HepG2 (cell line): Measurements from ENCODE around the gene MVB12A. TPM values are rescaled to one million over a fixed set of nuclear protein-coding genes. Genes with fewer than 3 reads are reported as not detected.

Experiments
- ATAC-seq: fragments of 200-7000 bp; cut with Tn5 transposase; 3 replicates; pipeline ENCODE4 v1.9.1; 2020; ENCODE audit warnings: mild to moderate bottlenecking, moderate library complexity
- BruUV-seq: library from RNA; stranded (reverse); fragments of 400-500 nt; replicated peaks from 2 replicates; lab custom pipeline; 2021; lab: Mats Ljungman, UMichigan
- CTCF ChIA-PET: fragments of 300-600 bp; formaldehyde crosslinking; extraction: SDS; loops from one replicate; lab custom pipeline; 2021; ENCODE audit warnings: low total read pairs, inconsistent platforms, low intra/inter-chr PET ratio; lab: Yijun Ruan, JAX
- POLR2A ChIA-PET: fragments of 350-600 bp; sonication (Branson Sonifier 250); formaldehyde crosslinking; loops from one replicate; lab custom pipeline; 2020; ENCODE audit warnings: antibody characterized with exemption, inconsistent platforms; lab: Yijun Ruan, JAX
- DNase-seq: peaks from one replicate; pipeline ENCODE4 v3.0.0-alpha.2; 2015; ENCODE audit warnings: low spot score
- FAIRE-seq: peaks from 3 replicates; lab custom pipeline; 2011; peaks lifted over from hg19 to GRCh38; lab: Jason Lieb, UNC
- H2AFZ ChIP-seq: one replicate; pipeline ENCODE4 v1.6.1; 2011; ENCODE audit warnings: low read length, inconsistent platforms
- H3K27ac ChIP-seq: fragments of 300-600 bp; 3 replicates; pipeline ENCODE4 v1.8.0; 2011; ENCODE audit warnings: mixed run types, mild to moderate bottlenecking, mixed read lengths, low read length, inconsistent platforms; ENCODE audit not compliant: insufficient read depth; ENCODE audit errors: extremely low read length
- H3K27me3 ChIP-seq, 2 experiments: fragments of 200-600 bp in 1 of 2; 2 replicates in 1 of 2; 3 replicates in 1 of 2; pipeline versions ENCODE4 v1.6.0 to v1.8.0; 2011; ENCODE audit warnings: low read length in 2 of 2, mild to moderate bottlenecking in 2 of 2, moderate library complexity in 2 of 2, inconsistent platforms in 1 of 2; ENCODE audit not compliant: insufficient read depth in 2 of 2, control insufficient read depth in 1 of 2
- H3K36me3 ChIP-seq, 2 experiments: fragments of 200-600 bp in 1 of 2; replicated peaks in 1 of 2; 2 replicates in 1 of 2; 3 replicates in 1 of 2; pipeline versions ENCODE4 v1.5.1 to v1.8.0; 2011; ENCODE audit warnings: low read length in 2 of 2, inconsistent platforms in 1 of 2; ENCODE audit not compliant: insufficient read depth in 2 of 2, control insufficient read depth in 1 of 2
- H3K4me1 ChIP-seq: 2 replicates; pipeline ENCODE4 v1.5.1; 2012; ENCODE audit warnings: low read length, inconsistent platforms; ENCODE audit not compliant: insufficient read depth
- H3K4me2 ChIP-seq: 2 replicates; pipeline ENCODE4 v1.6.0; 2011; ENCODE audit warnings: low read depth, low read length, inconsistent platforms
- H3K4me3 ChIP-seq, 3 experiments: fragments of 200-600 bp in 1 of 3; sonication (generic), shearing (Covaris generic) in 1 of 3; replicated peaks in 1 of 3; 2 replicates each; pipeline ENCODE4 v1.5.1; 2011 to 2016; ENCODE audit warnings: low read length in 3 of 3, inconsistent platforms in 2 of 3, low read depth in 2 of 3, mild to moderate bottlenecking in 2 of 3, control low read depth in 1 of 3, mixed read lengths in 1 of 3; ENCODE audit not compliant: insufficient read depth in 1 of 3
- H3K79me2 ChIP-seq: one replicate; pipeline ENCODE4 v1.6.1; 2011; ENCODE audit warnings: low read length, inconsistent platforms; ENCODE audit not compliant: insufficient read depth
- H3K9ac ChIP-seq: 2 replicates; pipeline ENCODE4 v1.6.0; 2011; ENCODE audit warnings: mild to moderate bottlenecking, low read depth, low read length, inconsistent platforms; ENCODE audit not compliant: insufficient read depth
- H3K9me3 ChIP-seq: 2 replicates; pipeline ENCODE4 v1.5.1; 2012; ENCODE audit warnings: mild to moderate bottlenecking, low read length
- H4K20me1 ChIP-seq: 2 replicates; pipeline ENCODE4 v1.6.0; 2011; ENCODE audit warnings: inconsistent platforms, mild to moderate bottlenecking, low read length, moderate library complexity; ENCODE audit not compliant: insufficient read depth
- FLYWCH1 ChIP-seq: sonication (generic); formaldehyde crosslinking; IDR thresholded peaks from 2 replicates; pipeline ENCODE4 v1.8.1; 2023; ENCODE audit warnings: mild to moderate bottlenecking, missing genetic modification reagents
- HNRNPH1 ChIP-seq: fragments of 200-400 bp; formaldehyde crosslinking; optimal IDR thresholded peaks from 2 replicates; pipeline ENCODE3; 2017; ENCODE audit warnings: mild to moderate bottlenecking, low read depth, low read length
- MAZ ChIP-seq, 2 experiments: sonication (generic) in 1 of 2; formaldehyde crosslinking in 1 of 2; IDR thresholded peaks; 2 replicates each; pipeline versions ENCODE4 v1.5.0 to v1.6.1; 2012 to 2020; ENCODE audit warnings: low read depth in 2 of 2, mild to moderate bottlenecking in 2 of 2, borderline replicate concordance in 1 of 2, improper control_type of control experiment in 1 of 2, low read length in 1 of 2, missing genetic modification reagents in 1 of 2, moderate library complexity in 1 of 2
- NR2F1 ChIP-seq, 2 experiments: fragments of 450-650 bp in 1 of 2; formaldehyde crosslinking in 1 of 2; IDR thresholded peaks; 2 replicates each; pipeline versions ENCODE4 v1.5.0 to v1.6.1; 2016 to 2020; ENCODE audit warnings: mild to moderate bottlenecking in 1 of 2, missing compliant biosample characterization in 1 of 2, missing genetic modification reagents in 1 of 2, moderate library complexity in 1 of 2
- PATZ1 ChIP-seq: sonication (generic); formaldehyde crosslinking; IDR thresholded peaks from 2 replicates; pipeline ENCODE4 v1.4.0; 2020; ENCODE audit warnings: missing genetic modification reagents
- PHF20 ChIP-seq: sonication (generic); formaldehyde crosslinking; IDR thresholded peaks from 2 replicates; pipeline ENCODE4 v1.5.0; 2020; ENCODE audit warnings: mild to moderate bottlenecking, missing genetic modification reagents
- PLRG1 ChIP-seq: fragments of 450-650 bp; conservative IDR thresholded peaks from 2 replicates; pipeline ENCODE4 v1.6.1; 2016
- SIX4 ChIP-seq: sonication (generic); formaldehyde crosslinking; IDR thresholded peaks from 2 replicates; pipeline ENCODE4 v1.4.0; 2020; ENCODE audit warnings: missing genetic modification reagents
- SYNCRIP ChIP-seq: fragments of 200-400 bp; formaldehyde crosslinking; IDR thresholded peaks from 2 replicates; pipeline ENCODE4 v1.6.1; 2018; ENCODE audit warnings: mild to moderate bottlenecking, low read depth, low read length; ENCODE audit not compliant: insufficient read depth
- TARDBP ChIP-seq: sonication (generic); formaldehyde crosslinking; IDR thresholded peaks from 2 replicates; pipeline ENCODE4 v1.8.0; 2022; ENCODE audit warnings: mild to moderate bottlenecking, missing genetic modification reagents
- TCF7 ChIP-seq: sonication (generic); IDR thresholded peaks from 2 replicates; pipeline ENCODE4 v1.6.1; 2016; ENCODE audit warnings: antibody characterized with exemption, low read depth
- WIZ ChIP-seq: sonication (generic); formaldehyde crosslinking; IDR thresholded peaks from 2 replicates; pipeline ENCODE4 v1.5.1; 2020; ENCODE audit warnings: mild to moderate bottlenecking, missing genetic modification reagents
- ZNF766 ChIP-seq: sonication (generic); formaldehyde crosslinking; IDR thresholded peaks from 2 replicates; pipeline ENCODE4 v1.5.0; 2020; ENCODE audit warnings: missing genetic modification reagents, borderline replicate concordance
- WGBS: methylation state at CpG from one replicate; pipeline ENCODE4 v1.1.6; 2017; ENCODE audit warnings: low lambda C conversion rate; 5-methylcytosine and 5-hydroxymethylcytosine counted together
- in situ Hi-C: cut with HindIII; loops from 2 replicates; pipeline ENCODE4 v1.10.0; 2017; ENCODE audit warnings: low pct_unique_long_range_greater_than_20kb; ENCODE audit not compliant: extremely low pct_ligation_motif_present
- intact Hi-C: fragments of 100-400 bp; cut with micrococcal nuclease; formaldehyde crosslinking; loops from one replicate; pipeline ENCODE4 v1.10.0; 2022; ENCODE audit not compliant: unreplicated experiment
- polyA plus RNA-seq, 8 experiments: library from polyadenylated mRNA; depleted of rRNA in 3 of 8; stranded (reverse) in 7 of 8; unstranded in 1 of 8; fragments of >200 nt; fragmentation: Illumina TruSeq in 4 of 8; extraction: Trizol in 4 of 8; gene quantifications; 2 replicates each; pipeline versions ENCODE4 v1.2.1 to v1.2.3, GENCODE V29; 2011 to 2016; ENCODE audit warnings: low read depth in 4 of 8, missing spikeins in 1 of 8, mixed read lengths in 1 of 8; ENCODE audit not compliant: insufficient read depth in 1 of 8
- total RNA-seq, 5 experiments: library from RNA; depleted of rRNA; stranded (reverse); fragments of >200 nt; fragmentation: Illumina TruSeq; extraction: Trizol; gene quantifications; 2 replicates each; pipeline ENCODE4 v1.2.3, GENCODE V29; 2016; ENCODE audit warnings: low read depth in 1 of 5
- TF ChIP-seq, protein P1 (sequence below): sonication (generic); formaldehyde crosslinking; IDR thresholded peaks from 2 replicates; pipeline ENCODE4 v1.9.0; 2021; ENCODE audit warnings: missing genetic modification reagents, borderline replicate concordance
- TF ChIP-seq, protein P2 (sequence below): sonication (generic); formaldehyde crosslinking; IDR thresholded peaks from 2 replicates; pipeline ENCODE4 v1.8.1; 2022; ENCODE audit warnings: mild to moderate bottlenecking, missing genetic modification reagents

Gene MVB12A
- total and polyA plus RNA-seq, 2 of the 13 experiments (the other 11 are each of a cell fraction or from before 2014, with no cell fraction given): 35.7 to 36.1 TPM

GRCh38 chr19:17390665-17391370 lies 29.0 kb upstream of the MVB12A start:
- H3K27ac ChIP-seq: no peak overlapping the region
- peak overlapping the region; percentile 100 for H3K4me2 ChIP-seq
- H3K4me1 ChIP-seq: peaks cover 8% of the 10 kb centered on the region
- no peaks in the 10 kb centered on the region for H3K79me2 ChIP-seq
- H2AFZ ChIP-seq: no peak overlapping the region
- ChIA-PET POLR2A (interaction anchor here (1.0 kb wide), 1 partner anchor 15 kb away, joined by 4 read pairs; the partner anchor contains the start of gene BST2), CTCF (interaction anchor here (2.3 kb wide), 1 partner anchor 45 kb away, joined by 9 read pairs; no protein-coding TSS in a partner anchor)
- no peaks in the 10 kb centered on the region for H4K20me1 ChIP-seq
- peaks cover 0 to 1% of the 10 kb centered on the region in 2 experiments; a peak in 1 of 5 replicates for H3K27me3 ChIP-seq
- DNase-seq: peak; percentile 83
- ATAC-seq: peak; percentile 98
- intact Hi-C loops (loop anchor here (1.0 kb wide), 1 partner anchor 45 kb away; no protein-coding TSS in a partner anchor), in situ Hi-C loops (no loop called here)
- FAIRE-seq: peak; percentile 67
- peaks cover 10% of the 10 kb centered on the region for H3K9me3 ChIP-seq
- H3K36me3 ChIP-seq: no peaks in the 10 kb centered on the region
- no TSS peak for BruUV-seq
- H3K4me3 ChIP-seq: peak overlapping the region; percentile 31 to 69 (median 49); a peak in 5 of 6 replicates
- no peak overlapping the region for H3K9ac ChIP-seq
- WGBS: 10% methylated on average over 16 of the region's 50 CpGs
- TF ChIP-seq WIZ (CRISPR knock-in tag) (no peak), PATZ1 (CRISPR knock-in tag) (peak; percentile 74), TCF7 (no peak), PHF20 (peak; percentile 58), SYNCRIP (no peak), TARDBP (CRISPR knock-in tag) (no peak), FLYWCH1 (no peak), NR2F1 (CRISPR knock-in tag; IDR thresholded peaks at IDR 0.05) (no peak), MAZ (IDR thresholded peaks at IDR 0.05; ENCODE audit: borderline replicate concordance, low read depth, low read length) (peak; percentile 86), MAZ (CRISPR knock-in tag; IDR thresholded peaks at IDR 0.05; ENCODE audit: low read depth) (peak; percentile 66), SIX4 (CRISPR knock-in tag) (no peak), HNRNPH1 (no peak), PLRG1 (no peak), ZNF766 (no peak)
- TF ChIP-seq, protein P1, sequence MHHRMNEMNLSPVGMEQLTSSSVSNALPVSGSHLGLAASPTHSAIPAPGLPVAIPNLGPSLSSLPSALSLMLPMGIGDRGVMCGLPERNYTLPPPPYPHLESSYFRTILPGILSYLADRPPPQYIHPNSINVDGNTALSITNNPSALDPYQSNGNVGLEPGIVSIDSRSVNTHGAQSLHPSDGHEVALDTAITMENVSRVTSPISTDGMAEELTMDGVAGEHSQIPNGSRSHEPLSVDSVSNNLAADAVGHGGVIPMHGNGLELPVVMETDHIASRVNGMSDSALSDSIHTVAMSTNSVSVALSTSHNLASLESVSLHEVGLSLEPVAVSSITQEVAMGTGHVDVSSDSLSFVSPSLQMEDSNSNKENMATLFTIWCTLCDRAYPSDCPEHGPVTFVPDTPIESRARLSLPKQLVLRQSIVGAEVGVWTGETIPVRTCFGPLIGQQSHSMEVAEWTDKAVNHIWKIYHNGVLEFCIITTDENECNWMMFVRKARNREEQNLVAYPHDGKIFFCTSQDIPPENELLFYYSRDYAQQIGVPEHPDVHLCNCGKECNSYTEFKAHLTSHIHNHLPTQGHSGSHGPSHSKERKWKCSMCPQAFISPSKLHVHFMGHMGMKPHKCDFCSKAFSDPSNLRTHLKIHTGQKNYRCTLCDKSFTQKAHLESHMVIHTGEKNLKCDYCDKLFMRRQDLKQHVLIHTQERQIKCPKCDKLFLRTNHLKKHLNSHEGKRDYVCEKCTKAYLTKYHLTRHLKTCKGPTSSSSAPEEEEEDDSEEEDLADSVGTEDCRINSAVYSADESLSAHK: no peak
- TF ChIP-seq, protein P2, sequence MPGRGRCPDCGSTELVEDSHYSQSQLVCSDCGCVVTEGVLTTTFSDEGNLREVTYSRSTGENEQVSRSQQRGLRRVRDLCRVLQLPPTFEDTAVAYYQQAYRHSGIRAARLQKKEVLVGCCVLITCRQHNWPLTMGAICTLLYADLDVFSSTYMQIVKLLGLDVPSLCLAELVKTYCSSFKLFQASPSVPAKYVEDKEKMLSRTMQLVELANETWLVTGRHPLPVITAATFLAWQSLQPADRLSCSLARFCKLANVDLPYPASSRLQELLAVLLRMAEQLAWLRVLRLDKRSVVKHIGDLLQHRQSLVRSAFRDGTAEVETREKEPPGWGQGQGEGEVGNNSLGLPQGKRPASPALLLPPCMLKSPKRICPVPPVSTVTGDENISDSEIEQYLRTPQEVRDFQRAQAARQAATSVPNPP (CRISPR knock-in tag): no peak
